GM12878 (cell line): ENCODE results near the gene GALNS. TPM values are rescaled to one million over a fixed set of nuclear protein-coding genes. Genes with fewer than 3 reads are reported as not detected.
A peak's percentile ranks its signal among the peaks of the same experiment; 100 is the strongest.

Source experiments
- ATF7 ChIP-seq: fragments of 450-650 bp; IDR thresholded peaks from 2 replicates; pipeline ENCODE4 v1.6.1; 2016; ENCODE audit warnings: low read depth, mild to moderate bottlenecking
- BACH1 ChIP-seq: fragments of 450-650 bp; IDR thresholded peaks from 2 replicates; pipeline ENCODE4 v1.6.1; 2017; ENCODE audit warnings: mild to moderate bottlenecking, borderline replicate concordance
- CBX3 ChIP-seq: fragments of 200-600 bp; sonication (generic); IDR thresholded peaks from 2 replicates; pipeline ENCODE4 v1.6.1; 2016; ENCODE audit warnings: low read depth, borderline replicate concordance
- CHD2 ChIP-seq: IDR thresholded peaks from 2 replicates; pipeline ENCODE4 v1.6.1; 2011; ENCODE audit warnings: low read depth, low read length, improper control_type of control experiment, borderline replicate concordance
- GATAD2B ChIP-seq: fragments of 450-650 bp; conservative IDR thresholded peaks from 2 replicates; pipeline ENCODE4 v1.6.1; 2017; ENCODE audit warnings: low read depth, mild to moderate bottlenecking, moderate library complexity
- HCFC1 ChIP-seq: fragments of 150-350 bp; IDR thresholded peaks from 2 replicates; pipeline ENCODE4 v1.6.1; 2014; ENCODE audit warnings: low read length
- IKZF1 ChIP-seq: fragments of 450-650 bp; conservative IDR thresholded peaks from 2 replicates; pipeline ENCODE4 v1.6.1; 2017; ENCODE audit warnings: antibody characterized with exemption, mild to moderate bottlenecking
- KAT2A ChIP-seq: conservative IDR thresholded peaks from 2 replicates; pipeline ENCODE4 v1.6.1; 2011; ENCODE audit warnings: low read depth, low read length; ENCODE audit not compliant: control insufficient read depth
- LARP7 ChIP-seq: fragments of 450-650 bp; IDR thresholded peaks from 2 replicates; pipeline ENCODE4 v1.6.1; 2017; ENCODE audit warnings: mild to moderate bottlenecking
- MTA2 ChIP-seq: fragments of 450-650 bp; IDR thresholded peaks from 2 replicates; pipeline ENCODE4 v1.6.1; 2016; ENCODE audit warnings: low read depth, mild to moderate bottlenecking, moderate library complexity
- MTA3 ChIP-seq: IDR thresholded peaks from 2 replicates; pipeline ENCODE4 v1.6.1; 2012; ENCODE audit warnings: low read length, inconsistent platforms, borderline replicate concordance
- PKNOX1 ChIP-seq: fragments of 450-650 bp; IDR thresholded peaks from 2 replicates; pipeline ENCODE4 v1.6.1; 2016; ENCODE audit warnings: mild to moderate bottlenecking
- POLR2AphosphoS2 ChIP-seq: IDR thresholded peaks from 2 replicates; pipeline ENCODE4 v1.6.1; 2011; ENCODE audit warnings: low read depth, mild to moderate bottlenecking, low read length, improper control_type of control experiment, moderate library complexity
- POLR2AphosphoS5 ChIP-seq: IDR thresholded peaks from 2 replicates; pipeline ENCODE4 v1.6.1; 2011; ENCODE audit warnings: mild to moderate bottlenecking, low read length, inconsistent platforms
- POU2F2 ChIP-seq: IDR thresholded peaks from 3 replicates; pipeline ENCODE4 v1.6.1; 2011; ENCODE audit warnings: low read depth, mild to moderate bottlenecking, low read length, borderline replicate concordance
- RB1 ChIP-seq: fragments of 450-650 bp; formaldehyde crosslinking; IDR thresholded peaks from 2 replicates; pipeline ENCODE4 v1.6.1; 2017; ENCODE audit warnings: mild to moderate bottlenecking, borderline replicate concordance
- RCOR1 ChIP-seq: conservative IDR thresholded peaks from 2 replicates; pipeline ENCODE4 v1.6.1; 2012; ENCODE audit warnings: low read depth, low read length, improper control_type of control experiment
- RFX5 ChIP-seq: IDR thresholded peaks from 2 replicates; pipeline ENCODE4 v1.6.1; 2011; ENCODE audit warnings: low read depth, low read length, improper control_type of control experiment
- RUNX3 ChIP-seq: IDR thresholded peaks from 2 replicates; pipeline ENCODE4 v1.6.1; 2012; ENCODE audit warnings: low read length, inconsistent platforms
- SIN3A ChIP-seq: IDR thresholded peaks from 2 replicates; pipeline ENCODE4 v1.6.1; 2012; ENCODE audit warnings: low read depth, low read length, improper control_type of control experiment
- SP1 ChIP-seq: IDR thresholded peaks from one replicate; pipeline ENCODE4 v1.6.1; 2011; ENCODE audit warnings: low read depth, low read length
- SREBF1 ChIP-seq: IDR thresholded peaks from 2 replicates; pipeline ENCODE4 v1.6.1; 2012; ENCODE audit warnings: mild to moderate bottlenecking, low read length
- TCF12 ChIP-seq: IDR thresholded peaks from 2 replicates; pipeline ENCODE4 v1.6.1; 2011; ENCODE audit warnings: low read depth, mild to moderate bottlenecking, low read length
- WRNIP1 ChIP-seq: IDR thresholded peaks from 2 replicates; pipeline ENCODE4 v1.6.1; 2011; ENCODE audit warnings: low read depth, low read length, improper control_type of control experiment, borderline replicate concordance
- YY1 ChIP-seq: IDR thresholded peaks from 2 replicates; pipeline ENCODE4 v1.6.1; 2011; ENCODE audit warnings: low read depth, mild to moderate bottlenecking, low read length
- ZNF207 ChIP-seq: fragments of 450-650 bp; IDR thresholded peaks from 2 replicates; pipeline ENCODE4 v1.6.1; 2014; ENCODE audit warnings: antibody characterized with exemption, mild to moderate bottlenecking, borderline replicate concordance
- polyA plus RNA-seq, 11 experiments: library from polyadenylated mRNA; depleted of rRNA in 4 of 11; unstranded in 6 of 11; stranded (reverse) in 5 of 11; fragments of >200 nt; fragmentation: Nextera tagmentation in 4 of 11; fragmentation: Illumina TruSeq in 1 of 11; extraction: Ambion mirVana in 4 of 11; extraction: Trizol in 1 of 11; gene quantifications; 1 replicate in 1 of 11; 2 replicates in 10 of 11; pipeline versions ENCODE4 v1.2.1 to v1.2.3, GENCODE V29; 2011 to 2016; ENCODE audit warnings: inconsistent platforms in 2 of 11, missing spikeins in 2 of 11, low read depth in 1 of 11
- total RNA-seq, 4 experiments: library from RNA; depleted of rRNA in 3 of 4; stranded (reverse); fragments of >200 nt in 3 of 4; fragmentation: Illumina TruSeq in 1 of 4; extraction: Trizol in 1 of 4; gene quantifications; 2 replicates each; pipeline versions ENCODE4 v1.2.1 to v1.2.3, GENCODE V29; 2013 to 2021
- TF ChIP-seq, protein P1 (sequence below): fragments of 450-650 bp; formaldehyde crosslinking; IDR thresholded peaks from 2 replicates; pipeline ENCODE4 v1.4.0; 2022; ENCODE audit warnings: mild to moderate bottlenecking, moderate library complexity

Gene GALNS
- total and polyA plus RNA-seq, 10 of the 15 experiments (the other 5 are each of a cell fraction or from before 2014, with no cell fraction given) = 0.37 to 12.4 (median 5.3) TPM

- peak; percentile 75 for TF ChIP-seq POLR2AphosphoS2
- peak; percentile 65 for TF ChIP-seq IKZF1
- TF ChIP-seq KAT2A = no peak
- TF ChIP-seq RUNX3 = 0 out of 2 replicates have a peak, but pooled peaks have one; percentile 10
- no peak for TF ChIP-seq MTA2
- TF ChIP-seq SREBF1 = no peak
- 0 out of 2 replicates have a peak, but pooled peaks have one; percentile 35 for TF ChIP-seq CHD2
- peak; percentile 42; the same call in 1 of the 2 replicates for TF ChIP-seq BACH1
- peak; percentile 96 for TF ChIP-seq SIN3A
- peak; percentile 69; the same call in 1 of the 2 replicates for TF ChIP-seq RB1
- TF ChIP-seq RCOR1 = no peak
- TF ChIP-seq HCFC1 = peak; percentile 62
- TF ChIP-seq WRNIP1 = no peak
- TF ChIP-seq CBX3 = no peak
- peak; percentile 27; the same call in 1 of the 2 replicates for TF ChIP-seq LARP7
- TF ChIP-seq TCF12 = peak; percentile 57; the same call in 1 of the 2 replicates
- peak; percentile 55 for TF ChIP-seq SP1
- TF ChIP-seq YY1 = peak; percentile 97
- TF ChIP-seq ATF7 = no peak
- TF ChIP-seq POLR2AphosphoS5 = peak; percentile 85
- TF ChIP-seq GATAD2B = no peak
- TF ChIP-seq, protein P1, sequence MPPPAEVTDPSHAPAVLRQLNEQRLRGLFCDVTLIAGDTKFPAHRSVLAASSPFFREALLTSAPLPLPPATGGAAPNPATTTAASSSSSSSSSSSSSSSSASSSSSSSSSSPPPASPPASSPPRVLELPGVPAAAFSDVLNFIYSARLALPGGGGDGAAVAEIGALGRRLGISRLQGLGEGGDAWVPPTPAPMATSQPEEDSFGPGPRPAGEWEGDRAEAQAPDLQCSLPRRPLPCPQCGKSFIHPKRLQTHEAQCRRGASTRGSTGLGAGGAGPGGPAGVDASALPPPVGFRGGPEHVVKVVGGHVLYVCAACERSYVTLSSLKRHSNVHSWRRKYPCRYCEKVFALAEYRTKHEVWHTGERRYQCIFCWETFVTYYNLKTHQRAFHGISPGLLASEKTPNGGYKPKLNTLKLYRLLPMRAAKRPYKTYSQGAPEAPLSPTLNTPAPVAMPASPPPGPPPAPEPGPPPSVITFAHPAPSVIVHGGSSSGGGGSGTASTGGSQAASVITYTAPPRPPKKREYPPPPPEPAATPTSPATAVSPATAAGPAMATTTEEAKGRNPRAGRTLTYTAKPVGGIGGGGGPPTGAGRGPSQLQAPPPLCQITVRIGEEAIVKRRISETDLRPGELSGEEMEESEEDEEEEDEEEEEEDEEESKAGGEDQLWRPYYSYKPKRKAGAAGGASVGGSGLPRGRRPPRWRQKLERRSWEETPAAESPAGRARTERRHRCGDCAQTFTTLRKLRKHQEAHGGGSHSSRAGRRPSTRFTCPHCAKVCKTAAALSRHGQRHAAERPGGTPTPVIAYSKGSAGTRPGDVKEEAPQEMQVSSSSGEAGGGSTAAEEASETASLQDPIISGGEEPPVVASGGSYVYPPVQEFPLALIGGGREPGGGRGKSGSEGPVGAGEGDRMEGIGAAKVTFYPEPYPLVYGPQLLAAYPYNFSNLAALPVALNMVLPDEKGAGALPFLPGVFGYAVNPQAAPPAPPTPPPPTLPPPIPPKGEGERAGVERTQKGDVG = peak; percentile 96
- TF ChIP-seq PKNOX1 = no peak
- no peak for TF ChIP-seq ZNF207
- peak; percentile 39; the same call in 1 of the 3 replicates for TF ChIP-seq POU2F2
- no peak for TF ChIP-seq MTA3
- TF ChIP-seq RFX5 = no peak
Measured at GRCh38 chr16:88856828-88857727, at the start of gene GALNS, which contains the start of gene TRAPPC2L (continued).
